H9 (cell line): Measurements from ENCODE around the gene VPS16. TPM values are rescaled to one million over a fixed set of nuclear protein-coding genes. Genes with fewer than 3 reads are reported as not detected.

Experiments
- DNase-seq: peaks from one replicate; pipeline ENCODE4 v3.0.0-alpha.2; 2017
- H2AFZ ChIP-seq: one replicate; pipeline ENCODE4 v1.6.1; 2013; ENCODE audit warnings: mild to moderate bottlenecking, low read length, control low read depth, moderate library complexity
- H2AK5ac ChIP-seq: 2 replicates; pipeline ENCODE4 v1.6.1; 2013; ENCODE audit warnings: low read length, control low read depth, mixed read lengths; ENCODE audit not compliant: insufficient read length
- H2BK120ac ChIP-seq: one replicate; pipeline ENCODE4 v1.6.1; 2013; ENCODE audit warnings: low read depth, mild to moderate bottlenecking, low read length, control low read depth, inconsistent platforms; ENCODE audit not compliant: poor library complexity, severe bottlenecking
- H2BK12ac ChIP-seq: 2 replicates; pipeline ENCODE4 v1.6.1; 2013; ENCODE audit warnings: low read length, control low read depth, mixed read lengths, low read depth; ENCODE audit not compliant: insufficient read length
- H2BK15ac ChIP-seq: 2 replicates; pipeline ENCODE4 v1.6.1; 2013; ENCODE audit warnings: low read depth, low read length, control low read depth
- H2BK20ac ChIP-seq: one replicate; pipeline ENCODE4 v1.6.1; 2013; ENCODE audit warnings: low read depth, mild to moderate bottlenecking, low read length, control low read depth, inconsistent platforms; ENCODE audit not compliant: poor library complexity, severe bottlenecking
- H2BK5ac ChIP-seq: 2 replicates; pipeline ENCODE4 v1.6.1; 2013; ENCODE audit warnings: low read length, control low read depth, mixed read lengths; ENCODE audit not compliant: insufficient read length
- H3K14ac ChIP-seq: 2 replicates; pipeline ENCODE4 v1.6.1; 2013; ENCODE audit warnings: low read length, control low read depth; ENCODE audit not compliant: insufficient read depth
- H3K18ac ChIP-seq: 2 replicates; pipeline ENCODE4 v1.6.1; 2013; ENCODE audit warnings: low read depth, mild to moderate bottlenecking, mixed read lengths, low read length, control low read depth; ENCODE audit not compliant: insufficient read length
- H3K23ac ChIP-seq: 2 replicates; pipeline ENCODE4 v1.6.1; 2013; ENCODE audit warnings: low read length, control low read depth, mixed read lengths, low read depth; ENCODE audit not compliant: insufficient read length
- H3K23me2 ChIP-seq: 2 replicates; pipeline ENCODE4 v1.6.1; 2013; ENCODE audit warnings: low read depth, mild to moderate bottlenecking, mixed read lengths, low read length, control low read depth; ENCODE audit not compliant: insufficient read length, poor library complexity, severe bottlenecking
- H3K27ac ChIP-seq: 2 replicates; pipeline ENCODE4 v1.5.1; 2013; ENCODE audit warnings: low read length, control low read depth, mixed read lengths, low read depth; ENCODE audit not compliant: insufficient read length
- H3K27me3 ChIP-seq: 2 replicates; pipeline ENCODE4 v1.6.1; 2013; ENCODE audit warnings: low read length, control low read depth, inconsistent platforms; ENCODE audit not compliant: insufficient read depth
- H3K4ac ChIP-seq: 2 replicates; pipeline ENCODE4 v1.6.1; 2013; ENCODE audit warnings: low read depth, mild to moderate bottlenecking, control low read depth, inconsistent platforms, low read length, moderate library complexity
- H3K4me1 ChIP-seq: 2 replicates; pipeline ENCODE4 v1.6.1; 2013; ENCODE audit warnings: low read length, control low read depth, inconsistent platforms; ENCODE audit not compliant: insufficient read depth
- H3K4me2 ChIP-seq: 2 replicates; pipeline ENCODE4 v1.6.1; 2013; ENCODE audit warnings: low read length, control low read depth, mixed read lengths; ENCODE audit not compliant: insufficient read length, insufficient read depth
- H3K56ac ChIP-seq: 2 replicates; pipeline ENCODE4 v1.6.1; 2013; ENCODE audit warnings: low read depth, mild to moderate bottlenecking, mixed read lengths, low read length, control low read depth; ENCODE audit not compliant: insufficient read length
- H3K79me1 ChIP-seq: 2 replicates; pipeline ENCODE4 v1.6.1; 2013; ENCODE audit warnings: low read depth, mild to moderate bottlenecking, moderate library complexity, low read length, control low read depth, inconsistent platforms; ENCODE audit not compliant: insufficient read depth, poor library complexity, severe bottlenecking
- H3K79me2 ChIP-seq: 2 replicates; pipeline ENCODE4 v1.6.1; 2013; ENCODE audit warnings: low read length, control low read depth, inconsistent platforms; ENCODE audit not compliant: insufficient read depth
- H3K9ac ChIP-seq: 2 replicates; pipeline ENCODE4 v1.6.1; 2013; ENCODE audit warnings: low read length, control low read depth, mixed read lengths; ENCODE audit not compliant: insufficient read length; ENCODE audit errors: extremely low read depth
- H3K9me3 ChIP-seq: one replicate; pipeline ENCODE4 v1.6.1; 2013; ENCODE audit warnings: low read depth, low read length, inconsistent platforms; ENCODE audit not compliant: control insufficient read depth
- H3T11ph ChIP-seq: one replicate; pipeline ENCODE4 v1.6.1; 2013; ENCODE audit warnings: mild to moderate bottlenecking, low read length, control low read depth, inconsistent platforms
- H4K20me1 ChIP-seq: one replicate; pipeline ENCODE4 v1.6.1; 2013; ENCODE audit not compliant: control insufficient read depth, insufficient read length, insufficient read depth
- H4K5ac ChIP-seq: 2 replicates; pipeline ENCODE4 v1.6.1; 2013; ENCODE audit warnings: low read depth, mild to moderate bottlenecking, mixed read lengths, low read length, control low read depth; ENCODE audit not compliant: insufficient read length
- H4K8ac ChIP-seq: replicated peaks from 2 replicates; pipeline ENCODE4 v1.6.1; 2013; ENCODE audit warnings: low read length, control low read depth, mixed read lengths, low read depth; ENCODE audit not compliant: insufficient read length
- H4K91ac ChIP-seq: 2 replicates; pipeline ENCODE4 v1.6.1; 2013; ENCODE audit warnings: low read depth, mild to moderate bottlenecking, moderate library complexity, mixed read lengths, low read length, control low read depth; ENCODE audit not compliant: insufficient read length
- H3K27ac Mint-ChIP-seq, 3 experiments: 2 replicates in 2 of 3; 3 replicates in 1 of 3; pipeline ENCODE4 v1.8.0; 2020 to 2021; ENCODE audit warnings: mixed read lengths in 3 of 3, mild to moderate bottlenecking in 1 of 3, moderate library complexity in 1 of 3
- H3K27me3 Mint-ChIP-seq: 2 replicates; pipeline ENCODE4 v1.8.0; 2021; ENCODE audit warnings: low read depth, mild to moderate bottlenecking, moderate library complexity, mixed read lengths
- H3K36me3 Mint-ChIP-seq, 3 experiments: 2 replicates in 2 of 3; 3 replicates in 1 of 3; pipeline ENCODE4 v1.8.0; 2020 to 2021; ENCODE audit warnings: low read depth in 3 of 3, mixed read lengths in 3 of 3; ENCODE audit not compliant: insufficient read depth in 1 of 3
- H3K4me1 Mint-ChIP-seq, 2 experiments: 2 replicates each; pipeline ENCODE4 v1.8.0; 2020; ENCODE audit warnings: mixed read lengths in 2 of 2
- H3K4me3 Mint-ChIP-seq, 2 experiments: 2 replicates in 1 of 2; 3 replicates in 1 of 2; pipeline ENCODE4 v1.8.0; 2020 to 2021; ENCODE audit warnings: mild to moderate bottlenecking in 2 of 2, mixed read lengths in 2 of 2, moderate library complexity in 1 of 2
- H3K9me3 Mint-ChIP-seq, 2 experiments: 2 replicates in 1 of 2; 3 replicates in 1 of 2; pipeline ENCODE4 v1.8.0; 2020; ENCODE audit warnings: mild to moderate bottlenecking in 2 of 2, mixed read lengths in 2 of 2, moderate library complexity in 1 of 2
- CTCF ChIP-seq: fragments of 200-600 bp; sonication (generic); conservative IDR thresholded peaks from 3 replicates; pipeline ENCODE4 v1.8.0; 2021; ENCODE audit warnings: antibody characterized with exemption, mild to moderate bottlenecking
- total RNA-seq: library from RNA; stranded (reverse); gene quantifications from 2 replicates; pipeline ENCODE4 v1.2.1, GENCODE V29; 2021

Gene VPS16
- total RNA-seq, 1 experiment from 2014 or later: 32.1 TPM

- no peak overlapping the region for H3K27ac ChIP-seq
Measured at GRCh38 chr20:2911200-2911599, 70.7 kb downstream of the VPS16 start.

More at GRCh38 chr20:2911200-2911599, 70.7 kb downstream of the VPS16 start:
- no peak overlapping the region for H2BK12ac ChIP-seq
- no peak overlapping the region for H4K5ac ChIP-seq
- Mint-ChIP-seq H3K27ac (peak overlapping the region in 1 of 3 experiments; percentile 72; a peak in 3 of 7 replicates), H3K27me3 (no peaks in the 10 kb centered on the region), H3K4me1 (peaks cover 3 to 8% of the 10 kb centered on the region in 2 experiments), H3K36me3 (peaks cover 0 to 3% (median 2%) of the 10 kb centered on the region in 3 experiments; a peak in 4 of 7 replicates), H3K9me3 (no peaks in the 10 kb centered on the region), H3K4me3 (no peak overlapping the region)
- H2BK120ac ChIP-seq: no peak overlapping the region
- H2BK15ac ChIP-seq: no peak overlapping the region
- H2BK20ac ChIP-seq: no peak overlapping the region
- no peaks in the 10 kb centered on the region for H3K9me3 ChIP-seq
- peaks cover 2% of the 10 kb centered on the region; the same call in 1 of the 2 replicates for H3K79me2 ChIP-seq
- no peaks in the 10 kb centered on the region for H3K27me3 ChIP-seq
- TF ChIP-seq CTCF: no peak
- peaks cover 4% of the 10 kb centered on the region for H3K79me1 ChIP-seq
- no peak overlapping the region for H2AK5ac ChIP-seq
- H3K9ac ChIP-seq: no peak overlapping the region
- H2BK5ac ChIP-seq: no peak overlapping the region
- H3K56ac ChIP-seq: no peak overlapping the region
- no peak overlapping the region for H4K91ac ChIP-seq
- H3K18ac ChIP-seq: no peak overlapping the region
- no peak overlapping the region for H2AFZ ChIP-seq
- no peak overlapping the region for H3K4ac ChIP-seq
- no peak for DNase-seq
- no peak overlapping the region for H3T11ph ChIP-seq
- H3K14ac ChIP-seq: no peak overlapping the region
- no peak overlapping the region for H3K23ac ChIP-seq
- no peaks in the 10 kb centered on the region for H3K23me2 ChIP-seq
- no peaks in the 10 kb centered on the region for H3K4me1 ChIP-seq
- no peaks in the 10 kb centered on the region for H4K20me1 ChIP-seq
- no peak overlapping the region for H3K4me2 ChIP-seq
- H4K8ac ChIP-seq: no peak overlapping the region
